ENCODE measurements around the gene GALR1.
"Not testable (repeated sequence)": the region's sequence is repeated elsewhere in the genome, so short reads cannot be mapped to it uniquely, and the experiment has no call there.

Gene GALR1

GRCh38 chr18:77251730-77252050 lies 2.0 kb downstream of the GALR1 start:
- no peak for DNase-seq

- DNase-seq, result no peak
Observed at GRCh38 chr18:77254711-77255405, 5.2 kb downstream of the GALR1 start.

DNA sequence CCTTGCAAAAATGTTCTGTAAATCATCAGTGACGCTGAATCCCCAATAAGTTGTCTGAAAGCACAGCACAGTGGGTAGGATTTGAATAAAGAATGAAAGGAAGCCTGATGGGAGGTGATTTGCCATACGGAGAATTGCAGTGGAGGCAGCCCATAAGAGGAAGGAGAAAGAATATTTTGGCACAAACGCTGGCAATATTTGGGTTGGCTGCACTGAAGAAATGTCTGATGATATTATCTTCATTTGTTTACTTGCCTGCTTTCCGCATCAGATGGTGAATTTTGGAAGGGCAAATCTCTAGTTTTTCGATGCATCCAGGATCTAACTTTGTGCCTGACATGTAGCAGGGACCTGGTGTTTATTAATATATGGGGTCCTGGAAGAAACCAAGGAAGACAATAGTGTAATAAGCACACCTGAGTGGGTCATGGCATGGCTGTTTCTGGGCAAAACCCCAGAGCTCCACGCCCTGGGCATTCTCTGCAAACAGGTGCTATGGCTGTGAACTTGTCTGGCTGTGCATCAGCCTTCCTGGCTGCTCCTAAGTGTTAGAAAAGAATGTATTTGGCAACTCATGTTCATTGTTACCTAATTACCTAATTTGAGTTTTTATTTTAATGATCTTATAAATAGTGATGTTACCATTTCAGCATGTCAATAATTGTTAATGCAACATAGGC lies 5.9 kb downstream of the GALR1 start:
- DNase-seq, result no peak

- no peak for DNase-seq
Observed at GRCh38 chr18:77262643-77263465, 13.2 kb downstream of the GALR1 start.

DNA sequence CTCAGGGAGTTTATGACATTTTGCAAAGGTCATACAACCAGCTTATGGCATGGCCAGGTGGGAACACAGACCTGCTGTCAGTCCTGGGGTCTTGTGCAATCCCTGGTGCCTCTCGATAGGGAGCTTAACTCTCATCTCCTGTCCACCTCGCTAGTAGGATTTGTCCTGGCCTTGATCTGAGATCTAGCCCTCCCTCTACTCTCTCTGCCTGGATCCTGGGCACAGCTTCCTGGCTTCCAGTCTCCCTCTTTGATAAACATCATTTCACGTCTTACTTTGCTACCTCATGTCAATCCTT lies 13.8 kb downstream of the GALR1 start:
- DNase-seq, result no peak

- no peak for DNase-seq
Observed at GRCh38 chr18:77267969-77268368, 18.3 kb downstream of the GALR1 start.

DNA sequence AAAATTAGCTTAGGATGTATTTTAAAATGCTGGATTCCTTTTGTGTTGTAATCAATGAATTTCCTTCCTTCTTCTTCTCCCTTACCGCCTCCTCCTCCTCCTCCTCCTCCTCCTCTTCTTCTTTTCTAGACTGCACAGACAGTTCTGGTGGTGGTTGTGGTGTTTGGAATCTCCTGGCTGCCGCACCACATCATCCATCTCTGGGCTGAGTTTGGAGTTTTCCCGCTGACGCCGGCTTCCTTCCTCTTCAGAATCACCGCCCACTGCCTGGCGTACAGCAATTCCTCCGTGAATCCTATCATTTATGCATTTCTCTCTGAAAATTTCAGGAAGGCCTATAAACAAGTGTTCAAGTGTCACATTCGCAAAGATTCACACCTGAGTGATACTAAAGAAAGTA lies 18.8 kb downstream of the GALR1 start:
- no peak for DNase-seq

- no peak for DNase-seq
Observed at GRCh38 chr18:77271576-77272481, 22.2 kb downstream of the GALR1 start.

- DNase-seq, result not testable (repeated sequence)
Observed at GRCh38 chr18:77290841-77291240, 41.2 kb downstream of the GALR1 start.

DNA sequence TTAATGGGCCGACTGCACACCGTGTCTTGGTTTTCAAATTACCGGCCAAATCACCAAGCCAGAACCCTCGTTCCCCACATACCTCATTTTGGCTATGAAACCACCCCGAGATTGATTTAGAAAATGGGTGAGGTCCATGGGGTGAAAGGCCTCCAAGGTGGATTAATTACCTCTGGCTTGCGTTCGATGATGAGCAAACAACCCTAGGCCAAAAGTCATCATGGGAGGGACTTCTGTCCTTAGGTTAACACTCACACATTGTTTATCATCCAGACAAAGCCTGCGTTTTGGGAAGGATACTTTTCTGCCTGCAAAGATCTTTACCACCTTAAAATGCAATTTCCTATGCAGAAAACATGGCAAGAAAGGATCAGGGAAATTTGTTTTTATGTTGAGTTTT lies 48.5 kb downstream of the GALR1 start:
- no peak for DNase-seq

DNA sequence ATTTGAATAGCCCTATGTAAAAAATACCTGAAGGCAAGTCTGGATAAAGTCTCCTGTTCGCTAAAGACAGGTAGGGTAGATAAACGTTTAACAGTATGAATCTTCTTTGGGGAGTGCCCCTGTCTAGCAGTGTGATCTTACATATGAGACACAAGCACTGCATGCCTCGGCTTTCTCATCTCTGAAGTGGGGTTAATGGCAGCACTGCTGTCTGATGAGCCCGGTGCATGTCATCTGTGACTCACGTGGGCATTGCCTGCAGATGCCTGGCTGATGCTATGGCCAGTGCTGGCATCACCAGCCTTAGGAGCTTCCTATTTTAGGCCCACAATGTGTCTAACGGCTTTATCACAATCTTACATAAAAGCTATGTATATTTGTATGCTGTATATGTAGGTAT lies 50.1 kb downstream of the GALR1 start:
- no peak for DNase-seq

GRCh38 chr18:77300579-77300978 lies 50.9 kb downstream of the GALR1 start:
- no peak for DNase-seq

- no peak for DNase-seq
Observed at GRCh38 chr18:77304268-77304667, 54.6 kb downstream of the GALR1 start.

DNA sequence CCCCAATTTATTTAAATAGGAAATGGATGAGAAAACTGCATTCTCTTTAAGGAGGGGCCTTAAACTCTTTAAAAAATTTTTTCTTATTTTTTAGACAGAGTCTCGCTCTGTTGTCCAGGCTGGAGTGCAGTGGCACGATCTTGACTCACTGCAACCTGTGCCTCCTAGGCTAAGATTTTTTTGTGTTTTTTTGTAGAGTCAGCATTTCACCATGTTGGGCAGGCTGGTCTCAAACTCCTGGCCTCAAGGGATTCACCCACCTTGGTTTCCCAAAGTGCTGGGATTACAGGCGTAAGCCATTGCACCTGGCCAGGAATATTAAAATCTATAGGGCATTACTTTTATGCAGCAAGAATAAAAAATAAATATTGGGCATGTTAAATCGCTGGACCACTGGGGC lies 56.0 kb downstream of the GALR1 start:
- DNase-seq, result no peak

GRCh38 chr18:77308216-77308615 lies 58.6 kb downstream of the GALR1 start:
- DNase-seq, result no peak

GRCh38 chr18:77314511-77314910 lies 64.9 kb downstream of the GALR1 start:
- no peak for DNase-seq

GRCh38 chr18:77314952-77315351 lies 65.3 kb downstream of the GALR1 start:
- no peak for DNase-seq

GRCh38 chr18:77316008-77316407 lies 66.4 kb downstream of the GALR1 start:
- no peak for DNase-seq

GRCh38 chr18:77316641-77317040 lies 67.0 kb downstream of the GALR1 start:
- no peak for DNase-seq

GRCh38 chr18:77320971-77321559 lies 71.4 kb downstream of the GALR1 start:
- no peak for DNase-seq

DNA sequence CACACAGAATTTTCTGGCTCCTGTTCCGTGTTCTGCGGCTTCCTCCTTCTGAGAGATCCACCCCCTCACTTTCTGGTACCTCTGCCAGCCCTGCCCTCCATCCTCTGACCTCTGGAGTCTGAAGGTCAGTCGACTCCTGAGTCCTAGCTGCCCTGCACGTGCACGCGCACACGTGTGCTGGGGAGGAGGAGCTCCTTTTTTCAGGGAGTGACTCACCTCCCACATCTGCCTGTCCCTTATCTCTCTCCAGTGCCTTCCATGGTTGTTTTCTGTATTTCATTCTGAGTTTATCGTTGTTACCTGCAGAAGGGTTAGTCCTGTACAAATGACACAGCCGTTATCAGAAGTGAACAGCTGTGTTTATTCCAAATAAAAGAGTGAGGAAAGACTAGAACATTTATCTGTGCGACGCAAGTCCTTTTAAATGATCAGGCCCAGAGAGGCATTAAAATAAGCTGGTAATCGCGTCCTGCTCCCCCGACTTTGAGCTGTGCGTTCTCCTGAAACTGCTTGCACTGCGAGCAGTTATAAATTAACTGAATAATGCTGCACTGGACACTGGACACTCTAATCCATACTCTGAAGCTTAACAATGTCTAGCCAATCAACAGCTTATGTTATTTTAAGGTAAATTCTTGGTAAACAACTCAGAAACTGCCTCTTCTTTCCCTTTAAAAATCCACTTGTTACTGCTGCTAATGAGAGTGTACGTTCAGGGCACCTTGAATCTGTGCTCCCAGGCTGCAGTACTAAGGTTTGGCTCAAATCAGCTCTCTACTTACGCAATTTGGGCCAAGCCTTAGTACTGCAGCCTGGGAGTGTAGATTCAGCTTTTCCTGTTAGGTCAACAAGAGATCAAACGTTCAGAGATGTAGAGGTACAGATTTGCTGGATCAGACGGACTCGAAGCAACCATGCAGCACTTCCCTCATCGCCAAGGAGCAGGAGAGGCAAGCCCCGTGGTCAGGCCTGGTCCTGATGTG lies 72.5 kb downstream of the GALR1 start:
- no peak for DNase-seq
